OCI-LY7 (cell line): ENCODE measurements around the gene SEPTIN11. TPM values are rescaled to one million over a fixed set of nuclear protein-coding genes. Genes with fewer than 3 reads are reported as not detected.

ENCODE experiments used
- BruUV-seq: library from RNA; stranded (reverse); fragments of 400-500 nt; replicated peaks from 2 replicates; lab custom pipeline; 2021; lab: Mats Ljungman, UMichigan
- CTCF ChIA-PET: fragments of 300-600 bp; sonication (Branson Sonifier 250); formaldehyde crosslinking; loops from one replicate; lab custom pipeline; 2022; ENCODE audit warnings: antibody characterized with exemption; ENCODE audit not compliant: unreplicated experiment; lab: Charles Lee
- POLR2A ChIA-PET: fragments of 300-600 bp; sonication (Branson Sonifier 250); formaldehyde crosslinking; loops from one replicate; lab custom pipeline; 2022; ENCODE audit warnings: antibody characterized with exemption; lab: Charles Lee
- DNase-seq: peaks from one replicate; pipeline ENCODE4 v3.0.0-alpha.2; 2015; ENCODE audit warnings: low spot score
- H2AFZ ChIP-seq: fragments of 200-600 bp; sonication (generic), shearing (Covaris generic); 2 replicates; pipeline ENCODE4 v1.6.1; 2014; ENCODE audit warnings: mild to moderate bottlenecking, antibody characterized with exemption, low read length, moderate library complexity
- H3K27ac ChIP-seq: fragments of 200-600 bp; sonication (generic); 2 replicates; pipeline ENCODE4 v1.5.1; 2014; ENCODE audit warnings: mixed run types, low read depth, mild to moderate bottlenecking, moderate library complexity, low read length, inconsistent platforms; ENCODE audit not compliant: poor library complexity, severe bottlenecking
- H3K36me3 ChIP-seq: fragments of 200-600 bp; sonication (generic); 2 replicates; pipeline ENCODE4 v1.6.1; 2014; ENCODE audit warnings: mild to moderate bottlenecking, antibody characterized with exemption, low read length, moderate library complexity, mixed read lengths; ENCODE audit not compliant: insufficient read depth
- H3K4me1 ChIP-seq: fragments of 200-600 bp; sonication (generic); 2 replicates; pipeline ENCODE4 v1.5.1; 2014; ENCODE audit warnings: mild to moderate bottlenecking, low read length; ENCODE audit not compliant: insufficient read depth, poor library complexity, severe bottlenecking
- H3K4me2 ChIP-seq: fragments of 200-600 bp; sonication (generic); 2 replicates; pipeline ENCODE4 v1.6.1; 2014; ENCODE audit warnings: mild to moderate bottlenecking, low read length
- H3K4me3 ChIP-seq: fragments of 200-600 bp; sonication (generic); 2 replicates; pipeline ENCODE4 v1.5.1; 2014; ENCODE audit warnings: mild to moderate bottlenecking, low read depth, low read length; ENCODE audit not compliant: poor library complexity, severe bottlenecking
- H3K79me2 ChIP-seq: fragments of 200-600 bp; sonication (generic); 2 replicates; pipeline ENCODE4 v1.6.1; 2016; ENCODE audit warnings: low read depth, mild to moderate bottlenecking, low read length, moderate library complexity, mixed read lengths; ENCODE audit not compliant: insufficient read depth
- H3K9me2 ChIP-seq: fragments of 200-600 bp; sonication (generic); 2 replicates; pipeline ENCODE4 v1.6.1; 2016; ENCODE audit warnings: mild to moderate bottlenecking, low read length, mixed read lengths; ENCODE audit not compliant: insufficient read depth
- H3K9me3 ChIP-seq: fragments of 200-600 bp; sonication (generic); 2 replicates; pipeline ENCODE4 v1.6.1; 2014; ENCODE audit warnings: mild to moderate bottlenecking, mixed run types, low read length, mixed read lengths
- H4K20me1 ChIP-seq: fragments of 200-600 bp; sonication (generic); 2 replicates; pipeline ENCODE4 v1.6.1; 2014; ENCODE audit warnings: mild to moderate bottlenecking, antibody characterized with exemption, low read length, moderate library complexity, mixed read lengths; ENCODE audit not compliant: insufficient read depth
- CTCF ChIP-seq: fragments of 200-600 bp; sonication (generic); conservative IDR thresholded peaks from 2 replicates; pipeline ENCODE4 v1.5.1; 2014; ENCODE audit warnings: mild to moderate bottlenecking, antibody characterized with exemption, low read length, moderate library complexity, mixed read lengths
- EZH2phosphoT487 ChIP-seq: fragments of 200-600 bp; sonication (generic); IDR thresholded peaks from 2 replicates; pipeline ENCODE4 v1.6.1; 2018; ENCODE audit warnings: low read depth, borderline replicate concordance, mild to moderate bottlenecking, mixed run types, antibody characterized with exemption, low read length, moderate library complexity, mixed read lengths
- intact Hi-C: fragments of 100-400 bp; cut with micrococcal nuclease; formaldehyde crosslinking; loops from one replicate; pipeline ENCODE4 v1.10.0; 2022; ENCODE audit not compliant: unreplicated experiment
- total RNA-seq, 2 experiments: library from RNA; depleted of rRNA in 1 of 2; stranded (reverse); fragments of >200 nt in 1 of 2; shearing (Covaris generic) in 1 of 2; gene quantifications; 2 replicates each; pipeline ENCODE4 v1.2.3, GENCODE V29; 2014 to 2022

SEPTIN11 gene
- total RNA-seq, 2 experiments from 2014 or later, result 23.5 to 33.9 TPM

- POLR2A ChIA-PET, result no interaction called here
- Histone ChIP-seq H3K79me2 (no peaks in the 10 kb centered on the region), H3K9me2 (no peaks in the 10 kb centered on the region), H2AFZ (no peak overlapping the region), H3K9me3 (no peaks in the 10 kb centered on the region), H3K27ac (no peak overlapping the region), H3K4me3 (no peak overlapping the region), H3K4me2 (no peak overlapping the region), H3K36me3 (no peaks in the 10 kb centered on the region), H3K4me1 (no peaks in the 10 kb centered on the region), H4K20me1 (no peaks in the 10 kb centered on the region)
- CTCF ChIA-PET, result interaction anchor here (0.6 kb wide), 1 partner anchor 1283 kb away, joined by 3 read pairs; no protein-coding TSS in a partner anchor
- intact Hi-C loops, result no loop called here
- TF ChIP-seq EZH2phosphoT487 (no peak), CTCF (no peak)
- no TSS peak for BruUV-seq
- no peak for DNase-seq
These were observed 28.8 kb upstream of the SEPTIN11 start for GRCh38 chr4:76920715-76921114.

DNA sequence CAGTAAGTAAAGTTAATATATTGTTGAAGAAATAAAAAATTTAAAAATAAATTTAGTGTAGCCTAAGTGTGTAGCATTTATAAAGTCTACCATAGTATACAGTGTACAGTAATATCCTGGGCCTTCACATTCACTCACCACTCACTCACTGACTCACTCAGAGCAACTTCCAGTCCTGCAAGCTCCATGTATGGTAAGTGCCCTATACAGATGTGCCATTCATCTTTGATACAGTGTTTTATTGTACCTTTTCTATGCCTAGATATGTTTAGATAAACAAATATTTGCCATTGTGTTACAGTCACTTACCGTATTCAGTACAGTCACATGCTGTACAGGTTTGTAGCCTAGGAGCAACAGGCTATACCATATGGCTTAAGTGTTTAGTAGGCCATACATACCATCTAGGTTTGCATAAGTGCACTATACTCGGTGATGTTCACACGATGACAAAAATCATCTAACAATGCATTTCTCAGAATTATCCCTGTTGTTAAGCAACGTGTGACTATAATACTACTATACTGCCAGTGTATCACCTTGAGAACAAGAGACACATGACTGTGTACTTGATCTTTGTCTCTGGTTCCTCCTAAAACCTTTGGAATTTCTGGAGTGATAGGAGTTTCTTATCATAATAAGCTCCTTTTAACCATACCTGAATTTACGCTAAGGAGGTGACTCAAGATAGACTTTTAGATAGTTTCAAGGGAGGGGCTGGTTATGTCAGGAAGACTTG lies 25.8 kb upstream of the SEPTIN11 start:
- no peak for DNase-seq
- H2AFZ ChIP-seq, result no peak overlapping the region
- H3K4me3 ChIP-seq, result no peak overlapping the region
- TF ChIP-seq EZH2phosphoT487, result no peak
- TF ChIP-seq CTCF, result no peak
- CTCF ChIA-PET, result no interaction called here
- POLR2A ChIA-PET, result interaction anchor here (0.7 kb wide), 2 partner anchors 9 to 17 kb away, joined by 3 read pairs; no protein-coding TSS in a partner anchor
- no peaks in the 10 kb centered on the region for H3K9me2 ChIP-seq
- no peak overlapping the region for H3K4me2 ChIP-seq
- H3K36me3 ChIP-seq, result no peaks in the 10 kb centered on the region
- intact Hi-C loops, result no loop called here
- no peaks in the 10 kb centered on the region for H3K4me1 ChIP-seq
- no peaks in the 10 kb centered on the region for H4K20me1 ChIP-seq
- no TSS peak for BruUV-seq
- no peaks in the 10 kb centered on the region for H3K79me2 ChIP-seq
- no peaks in the 10 kb centered on the region for H3K9me3 ChIP-seq
- no peak overlapping the region for H3K27ac ChIP-seq

- Histone ChIP-seq H4K20me1 (no peaks in the 10 kb centered on the region), H3K36me3 (no peaks in the 10 kb centered on the region), H3K4me2 (no peak overlapping the region), H3K4me1 (no peaks in the 10 kb centered on the region), H3K27ac (no peak overlapping the region), H2AFZ (no peak overlapping the region), H3K79me2 (no peaks in the 10 kb centered on the region), H3K4me3 (no peak overlapping the region), H3K9me3 (no peaks in the 10 kb centered on the region), H3K9me2 (no peaks in the 10 kb centered on the region)
- no peak for TF ChIP-seq EZH2phosphoT487
- TF ChIP-seq CTCF, result no peak
- CTCF ChIA-PET, result no interaction called here
- no TSS peak for BruUV-seq
- POLR2A ChIA-PET, result no interaction called here
- no peak for DNase-seq
- intact Hi-C loops, result no loop called here
These were observed 22.7 kb upstream of the SEPTIN11 start for GRCh38 chr4:76926841-76927240.
